ENCODE results near the gene LRRC45. TPM values are rescaled to one million over a fixed set of nuclear protein-coding genes. Genes with fewer than 3 reads are reported as not detected.

LRRC45 gene
- total and polyA plus RNA-seq, 2 donors (not counting 1 experiment from before 2014, with no cell fraction given), result 2.3 to 9.9 TPM

DNA sequence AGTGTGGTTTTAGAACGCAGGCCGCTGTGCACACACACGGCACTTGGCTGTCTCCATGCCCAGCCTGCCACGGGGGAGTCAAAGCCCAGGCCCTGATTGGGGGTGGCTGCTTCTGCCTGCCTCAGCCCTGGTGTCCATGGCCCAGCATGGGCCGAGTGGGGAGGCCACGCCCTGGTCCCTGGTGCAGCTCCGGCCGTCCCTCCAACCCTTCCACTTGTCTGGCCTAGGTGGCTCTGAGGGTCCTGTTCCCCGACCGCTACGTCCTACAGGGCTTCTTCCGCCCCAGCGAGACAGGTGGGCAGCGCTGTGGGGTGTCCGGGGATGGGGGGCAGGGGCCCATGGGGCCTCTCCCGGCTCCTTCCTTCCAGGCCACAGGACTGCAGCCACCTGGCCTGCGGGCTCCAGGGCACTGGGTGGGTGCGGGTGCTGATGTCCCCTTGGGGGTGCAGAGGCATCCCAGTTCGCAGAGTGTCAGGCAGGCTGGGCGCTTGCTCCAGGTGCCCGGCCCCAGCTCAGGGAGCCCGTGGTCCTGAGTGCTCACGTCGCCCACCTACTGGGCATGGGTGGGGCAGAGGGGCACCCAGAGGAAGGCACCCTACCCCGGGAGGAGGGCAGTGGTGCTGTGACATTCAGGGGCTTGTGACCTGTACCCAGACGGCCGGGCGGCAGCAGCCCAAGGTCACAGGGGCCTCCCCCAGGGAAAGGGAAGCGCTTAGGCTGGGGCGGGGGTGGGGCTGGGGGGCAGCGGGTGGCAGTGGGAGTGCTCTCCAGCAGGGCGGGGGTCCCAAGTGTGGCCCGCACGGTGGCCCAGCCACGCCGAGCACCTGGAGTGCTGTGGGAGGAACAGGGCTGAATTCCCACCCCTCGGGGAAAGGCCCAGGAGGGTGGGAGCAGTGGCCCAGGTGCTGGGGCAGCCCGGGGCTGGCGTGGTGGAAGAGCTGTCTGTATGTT is 12.3 kb upstream of the LRRC45 start:
- no peak overlapping the region for H2AFZ ChIP-seq (ENCODE audit: low read length)
- H3K4me1 ChIP-seq (ENCODE audit: control insufficient read depth, extremely low read depth, insufficient read depth, low read length), result peaks cover 10% of the 10 kb centered on the region
- no peaks in the 10 kb centered on the region for H4K20me1 ChIP-seq (ENCODE audit: control insufficient read depth, extremely low read depth, insufficient read depth, low read length)
- no peak overlapping the region for H3K4me3 ChIP-seq (replicated peaks in 1 of 4; ENCODE audit: control extremely low read depth in 1 of 4, insufficient read depth in 1 of 4, low read depth in 3 of 4, low read length in 4 of 4)
- no peaks in the 10 kb centered on the region for H3K36me3 ChIP-seq (ENCODE audit: control insufficient read depth, insufficient read depth, low read length)
- no peaks in the 10 kb centered on the region for H3K9me3 ChIP-seq (ENCODE audit: control insufficient read depth, insufficient read depth, low read depth, low read length)
- no peaks in the 10 kb centered on the region for H3K79me2 ChIP-seq (ENCODE audit: control insufficient read depth, insufficient read depth, low read length)
- DNase-seq (ENCODE audit: low read depth in 2 of 2), result no peak
- no peaks in the 10 kb centered on the region for H3K27me3 ChIP-seq (ENCODE audit: control insufficient read depth, insufficient read depth, low read length)
- H3K4me2 ChIP-seq (ENCODE audit: extremely low read depth, insufficient read depth, low read length), result no peak overlapping the region
- no peak overlapping the region for H3K27ac ChIP-seq (ENCODE audit: insufficient read depth, low read length)
- H3K9ac ChIP-seq (ENCODE audit: insufficient read depth, low read length), result no peak overlapping the region
- no peak for TF ChIP-seq CTCF (conservative IDR thresholded peaks at IDR 0.05 in 1 of 2, IDR thresholded peaks at IDR 0.05 in 1 of 2; ENCODE audit: low read depth in 1 of 2, low read length in 2 of 2)
- TF ChIP-seq EZH2 (IDR thresholded peaks at IDR 0.05; ENCODE audit: low read length, missing control alignments), result no peak

DNA sequence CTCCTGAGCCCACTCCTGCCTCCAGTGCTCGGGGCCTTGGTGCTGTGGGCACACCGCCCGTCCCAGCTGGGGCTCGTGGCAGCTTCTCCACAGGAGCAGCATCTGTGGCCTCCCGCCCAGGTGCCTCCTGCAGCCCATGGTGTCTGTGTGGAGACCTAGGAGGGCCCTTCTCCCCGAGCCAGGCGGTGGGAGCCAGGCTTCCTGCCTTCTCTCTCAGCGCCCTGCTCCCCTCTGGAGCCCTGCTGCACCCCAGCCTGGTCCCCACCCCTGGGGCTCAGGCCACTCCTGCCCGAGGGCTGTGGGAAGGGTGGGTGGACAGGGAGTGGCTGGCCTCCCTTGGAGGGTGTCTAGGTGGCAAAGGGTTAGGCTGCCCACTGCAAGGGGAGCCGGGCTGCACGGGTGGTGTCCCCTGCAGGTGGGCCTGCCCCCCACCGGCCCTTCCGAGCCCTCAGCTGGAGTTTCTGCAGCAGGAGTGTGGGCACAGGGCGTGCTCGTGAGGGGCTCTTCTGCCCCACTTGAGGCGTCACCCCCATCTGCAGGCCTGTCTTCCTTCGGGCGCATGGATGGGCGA is 11.4 kb upstream of the LRRC45 start:
- H3K36me3 ChIP-seq (ENCODE audit: control insufficient read depth, insufficient read depth, low read length), result no peaks in the 10 kb centered on the region
- no peaks in the 10 kb centered on the region for H3K27me3 ChIP-seq (ENCODE audit: control insufficient read depth, insufficient read depth, low read length)
- H2AFZ ChIP-seq (ENCODE audit: low read length), result no peak overlapping the region
- no peak overlapping the region for H3K4me2 ChIP-seq (ENCODE audit: extremely low read depth, insufficient read depth, low read length)
- H3K27ac ChIP-seq (ENCODE audit: insufficient read depth, low read length), result no peak overlapping the region
- no peaks in the 10 kb centered on the region for H3K9me3 ChIP-seq (ENCODE audit: control insufficient read depth, insufficient read depth, low read depth, low read length)
- no peak for DNase-seq (ENCODE audit: low read depth in 2 of 2)
- TF ChIP-seq CTCF (conservative IDR thresholded peaks at IDR 0.05 in 1 of 2, IDR thresholded peaks at IDR 0.05 in 1 of 2; ENCODE audit: low read depth in 1 of 2, low read length in 2 of 2) (no peak), EZH2 (IDR thresholded peaks at IDR 0.05; ENCODE audit: low read length, missing control alignments) (no peak)
- no peaks in the 10 kb centered on the region for H3K79me2 ChIP-seq (ENCODE audit: control insufficient read depth, insufficient read depth, low read length)
- H3K4me3 ChIP-seq (replicated peaks in 1 of 4; ENCODE audit: control extremely low read depth in 1 of 4, insufficient read depth in 1 of 4, low read depth in 3 of 4, low read length in 4 of 4), result no peak overlapping the region
- no peaks in the 10 kb centered on the region for H4K20me1 ChIP-seq (ENCODE audit: control insufficient read depth, extremely low read depth, insufficient read depth, low read length)
- no peak overlapping the region for H3K9ac ChIP-seq (ENCODE audit: insufficient read depth, low read length)
- H3K4me1 ChIP-seq (ENCODE audit: control insufficient read depth, extremely low read depth, insufficient read depth, low read length), result peaks cover 2% of the 10 kb centered on the region

DNA sequence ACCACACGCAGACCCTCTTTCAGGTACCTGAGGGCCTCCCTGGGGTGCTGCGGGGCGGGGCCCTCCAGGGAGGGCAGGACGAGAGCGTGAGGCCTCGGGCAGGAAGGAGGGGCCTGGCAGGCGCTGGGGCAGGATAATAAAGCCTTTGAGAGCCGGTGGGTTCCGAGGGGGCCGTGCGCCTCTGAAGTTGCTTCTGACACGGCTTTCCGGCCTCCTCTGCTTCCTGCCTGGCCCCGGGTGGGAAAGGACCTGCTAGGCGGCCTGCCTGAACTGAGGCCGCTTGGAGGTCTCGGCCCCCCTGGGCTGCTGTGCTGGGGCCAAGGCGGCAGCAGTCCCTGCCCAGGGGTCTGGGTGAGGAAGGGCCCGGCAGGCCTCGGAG is 10.9 kb upstream of the LRRC45 start:
- TF ChIP-seq EZH2 (IDR thresholded peaks at IDR 0.05; ENCODE audit: low read length, missing control alignments), result no peak
- TF ChIP-seq CTCF (conservative IDR thresholded peaks at IDR 0.05 in 1 of 2, IDR thresholded peaks at IDR 0.05 in 1 of 2; ENCODE audit: low read depth in 1 of 2, low read length in 2 of 2), result no peak
- Histone ChIP-seq H3K9me3 (ENCODE audit: control insufficient read depth, insufficient read depth, low read depth, low read length) (no peaks in the 10 kb centered on the region), H3K9ac (ENCODE audit: insufficient read depth, low read length) (no peak overlapping the region)

More for the DNA sequence above, 10.9 kb upstream of the LRRC45 start:
- no peak for DNase-seq (ENCODE audit: low read depth in 2 of 2)
- Histone ChIP-seq H4K20me1 (ENCODE audit: control insufficient read depth, extremely low read depth, insufficient read depth, low read length) (no peaks in the 10 kb centered on the region), H3K4me2 (ENCODE audit: extremely low read depth, insufficient read depth, low read length) (no peak overlapping the region), H3K4me1 (ENCODE audit: control insufficient read depth, extremely low read depth, insufficient read depth, low read length) (no peaks in the 10 kb centered on the region), H3K4me3 (replicated peaks in 1 of 4; ENCODE audit: control extremely low read depth in 1 of 4, insufficient read depth in 1 of 4, low read depth in 3 of 4, low read length in 4 of 4) (no peak overlapping the region), H2AFZ (ENCODE audit: low read length) (no peak overlapping the region), H3K36me3 (ENCODE audit: control insufficient read depth, insufficient read depth, low read length) (no peaks in the 10 kb centered on the region), H3K79me2 (ENCODE audit: control insufficient read depth, insufficient read depth, low read length) (no peaks in the 10 kb centered on the region), H3K27me3 (ENCODE audit: control insufficient read depth, insufficient read depth, low read length) (no peaks in the 10 kb centered on the region), H3K27ac (ENCODE audit: insufficient read depth, low read length) (no peak overlapping the region)
